GM12891 (cell line): ENCODE data around the gene CASP6.

ENCODE experiments used
- DNase-seq: peaks from one replicate; pipeline ENCODE4 v3.0.0; 2011; ENCODE audit warnings: low spot score; ENCODE audit not compliant: insufficient read length
- FAIRE-seq: peaks from 2 replicates; lab custom pipeline; 2011; peaks lifted over from hg19 to GRCh38; lab: Jason Lieb, UNC
- PAX5 ChIP-seq: IDR thresholded peaks from 2 replicates; pipeline ENCODE4 v1.6.1; 2011; ENCODE audit warnings: low read length, moderate library complexity, mild to moderate bottlenecking; ENCODE audit not compliant: insufficient read depth, severe bottlenecking
- POLR2A ChIP-seq: IDR thresholded peaks from 2 replicates; pipeline ENCODE4 v1.6.1; 2011; ENCODE audit warnings: low read depth, low read length, control low read depth
- POLR2AphosphoS5 ChIP-seq: IDR thresholded peaks from 2 replicates; pipeline ENCODE4 v1.6.1; 2011; ENCODE audit warnings: low read depth, low read length, control low read depth
- POU2F2 ChIP-seq: IDR thresholded peaks from 2 replicates; pipeline ENCODE4 v1.6.1; 2011; ENCODE audit warnings: low read depth, mild to moderate bottlenecking, control low read depth, low read length, moderate library complexity
- SPI1 ChIP-seq: IDR thresholded peaks from 2 replicates; pipeline ENCODE4 v1.6.1; 2011; ENCODE audit warnings: low read depth, low read length, control low read depth
- TAF1 ChIP-seq: IDR thresholded peaks from 2 replicates; pipeline ENCODE4 v1.6.1; 2011; ENCODE audit warnings: low read depth, low read length, control low read depth

Gene CASP6

DNA sequence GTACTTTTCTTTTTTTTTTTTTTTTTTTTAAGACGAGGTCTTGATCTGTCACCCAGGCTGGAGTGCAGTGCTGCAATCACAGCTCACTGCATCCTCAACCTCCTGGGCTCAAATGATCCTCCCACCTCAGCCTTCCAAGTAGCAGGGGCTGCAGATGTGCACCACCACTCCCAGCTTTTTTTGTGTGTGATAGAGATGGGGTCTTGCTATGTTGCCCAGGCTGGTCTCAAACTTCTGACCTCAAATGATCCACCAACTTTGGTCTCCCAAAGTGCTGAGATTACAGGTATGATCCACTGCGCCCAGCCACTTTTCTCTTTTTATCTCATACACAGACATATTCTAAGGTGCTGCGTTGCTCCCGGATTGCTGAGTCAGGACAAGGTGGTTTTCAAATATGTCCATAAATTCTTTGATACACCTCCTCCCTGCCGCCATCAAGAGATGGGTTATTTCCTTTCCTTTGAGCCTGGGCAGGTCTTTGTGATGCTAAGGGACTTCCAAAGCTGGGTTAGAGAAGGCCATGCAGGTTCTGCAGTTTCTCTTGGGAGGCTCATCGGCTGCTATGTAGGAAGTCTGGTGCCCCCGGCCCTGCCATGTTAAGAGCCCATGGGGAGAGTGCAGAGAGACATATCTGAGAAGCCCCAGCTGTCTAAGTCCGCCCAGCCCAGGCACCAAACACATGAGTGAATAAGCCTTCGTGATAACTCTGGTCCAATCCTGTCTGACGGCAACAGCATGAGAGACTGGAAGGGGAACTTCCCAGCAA lies 35.0 kb upstream of the CASP6 start:
- TF ChIP-seq SPI1, result no peak
- TF ChIP-seq POU2F2, result no peak
- no peak for TF ChIP-seq TAF1
- no peak for TF ChIP-seq POLR2A
- TF ChIP-seq PAX5, result no peak
- no peak for TF ChIP-seq POLR2AphosphoS5
- DNase-seq (no peak), FAIRE-seq (no peak)

DNA sequence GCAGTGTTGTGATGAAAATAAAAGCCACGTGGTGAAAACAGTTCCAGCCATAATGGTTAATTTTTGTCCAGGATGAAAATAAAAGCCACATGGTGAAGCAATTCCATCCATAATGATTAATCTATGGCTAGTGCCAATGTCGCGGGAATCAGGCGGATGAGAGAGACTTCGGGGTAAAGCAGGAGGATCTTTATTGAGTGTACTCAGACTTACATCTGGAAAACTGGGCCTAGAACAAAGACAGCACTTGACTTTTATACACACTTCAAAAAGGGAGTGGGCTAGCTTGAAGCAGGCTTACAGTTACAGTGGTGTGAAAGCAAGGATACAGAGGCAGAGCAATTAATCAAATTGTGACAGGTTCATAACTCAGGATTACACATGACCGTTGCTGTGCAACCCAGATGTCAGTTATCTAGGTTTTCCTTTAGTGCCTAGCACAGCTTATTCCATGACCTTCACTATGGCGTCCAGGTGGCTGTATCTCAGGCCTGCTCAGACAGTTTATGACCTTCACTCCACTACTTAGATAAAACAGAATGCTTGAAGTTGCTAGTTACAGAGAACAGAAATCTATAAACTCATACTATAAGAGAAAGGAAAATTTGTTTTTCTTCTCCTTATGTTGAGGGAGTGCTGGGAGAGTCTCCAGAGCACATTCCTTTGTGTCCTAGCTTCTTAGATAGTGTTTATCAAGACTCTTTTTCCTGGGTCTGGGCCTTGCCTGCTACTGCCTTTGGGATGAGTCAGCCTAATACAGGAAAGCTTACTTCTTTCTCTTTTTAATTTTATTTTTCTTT lies 32.5 kb upstream of the CASP6 start:
- no peak for DNase-seq
- no peak for FAIRE-seq
- no peak for TF ChIP-seq SPI1
- no peak for TF ChIP-seq POLR2A
- no peak for TF ChIP-seq PAX5
- no peak for TF ChIP-seq POU2F2
- TF ChIP-seq TAF1, result no peak
- no peak for TF ChIP-seq POLR2AphosphoS5

DNA sequence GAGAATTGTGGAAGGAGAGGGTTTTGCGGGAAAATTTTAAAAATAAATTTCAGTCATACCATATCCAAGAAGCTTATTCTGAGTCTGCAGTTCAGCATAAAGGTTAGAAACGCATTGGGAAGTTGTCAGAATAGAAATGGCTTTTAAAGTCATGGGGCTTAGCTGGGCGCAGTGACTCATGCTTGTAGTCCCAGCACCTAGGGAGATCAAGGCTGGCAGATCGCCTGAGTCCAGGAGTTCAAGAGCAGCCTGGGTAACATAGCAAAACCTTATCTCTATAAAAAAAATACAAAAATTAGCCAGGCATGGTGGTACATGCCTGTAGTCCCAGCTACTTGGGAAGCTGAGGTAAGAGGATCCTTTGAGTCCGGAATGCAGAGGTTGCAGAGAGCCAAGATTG lies 30.5 kb upstream of the CASP6 start:
- DNase-seq (no peak), FAIRE-seq (no peak)
- no peak for TF ChIP-seq PAX5

DNA sequence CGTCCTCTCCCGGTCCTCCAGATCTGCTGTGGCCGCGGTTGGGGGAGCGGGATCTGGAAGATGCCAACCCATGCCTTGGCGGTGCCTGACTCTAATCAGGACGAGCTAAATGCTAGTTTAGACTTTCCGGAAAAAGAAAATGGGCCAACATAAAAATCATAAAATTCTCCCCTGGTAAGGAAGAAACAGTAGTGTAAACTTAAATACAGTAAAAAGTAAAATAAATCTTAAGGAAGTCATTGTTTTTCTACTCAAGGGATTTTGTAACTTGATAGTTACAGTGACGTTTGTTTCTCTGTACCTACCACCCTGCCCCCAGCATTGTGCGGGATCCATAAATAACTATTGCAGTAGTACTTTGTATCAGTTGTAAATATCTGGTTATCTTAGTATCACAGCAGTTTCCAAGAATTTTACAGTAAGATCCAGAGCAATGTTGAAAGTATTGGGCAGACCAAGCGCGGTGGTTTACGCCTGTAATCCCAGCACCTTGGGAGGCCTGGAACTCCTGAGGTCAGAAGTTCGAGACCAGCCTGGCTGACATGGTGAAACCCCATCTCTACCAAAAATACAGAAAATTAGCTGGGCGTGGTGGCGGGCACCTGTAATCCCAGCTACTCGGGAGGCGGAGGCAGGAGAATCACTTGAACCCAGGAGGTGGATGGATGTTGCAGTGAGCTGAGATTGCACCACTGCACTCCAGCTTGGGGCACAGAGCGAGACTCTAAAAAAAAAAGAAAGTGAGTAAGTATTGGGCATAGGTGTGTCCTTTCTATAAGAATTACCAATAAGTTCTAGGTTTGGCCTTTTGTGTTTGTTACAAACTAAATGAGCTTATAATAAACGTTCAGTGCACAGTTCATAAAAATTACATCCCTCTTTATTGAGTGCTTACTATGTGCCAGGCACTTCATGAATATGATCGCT lies 27.6 kb upstream of the CASP6 start:
- TF ChIP-seq TAF1 (no peak), POLR2AphosphoS5 (no peak), PAX5 (no peak)
- FAIRE-seq (no peak), DNase-seq (no peak)

DNA sequence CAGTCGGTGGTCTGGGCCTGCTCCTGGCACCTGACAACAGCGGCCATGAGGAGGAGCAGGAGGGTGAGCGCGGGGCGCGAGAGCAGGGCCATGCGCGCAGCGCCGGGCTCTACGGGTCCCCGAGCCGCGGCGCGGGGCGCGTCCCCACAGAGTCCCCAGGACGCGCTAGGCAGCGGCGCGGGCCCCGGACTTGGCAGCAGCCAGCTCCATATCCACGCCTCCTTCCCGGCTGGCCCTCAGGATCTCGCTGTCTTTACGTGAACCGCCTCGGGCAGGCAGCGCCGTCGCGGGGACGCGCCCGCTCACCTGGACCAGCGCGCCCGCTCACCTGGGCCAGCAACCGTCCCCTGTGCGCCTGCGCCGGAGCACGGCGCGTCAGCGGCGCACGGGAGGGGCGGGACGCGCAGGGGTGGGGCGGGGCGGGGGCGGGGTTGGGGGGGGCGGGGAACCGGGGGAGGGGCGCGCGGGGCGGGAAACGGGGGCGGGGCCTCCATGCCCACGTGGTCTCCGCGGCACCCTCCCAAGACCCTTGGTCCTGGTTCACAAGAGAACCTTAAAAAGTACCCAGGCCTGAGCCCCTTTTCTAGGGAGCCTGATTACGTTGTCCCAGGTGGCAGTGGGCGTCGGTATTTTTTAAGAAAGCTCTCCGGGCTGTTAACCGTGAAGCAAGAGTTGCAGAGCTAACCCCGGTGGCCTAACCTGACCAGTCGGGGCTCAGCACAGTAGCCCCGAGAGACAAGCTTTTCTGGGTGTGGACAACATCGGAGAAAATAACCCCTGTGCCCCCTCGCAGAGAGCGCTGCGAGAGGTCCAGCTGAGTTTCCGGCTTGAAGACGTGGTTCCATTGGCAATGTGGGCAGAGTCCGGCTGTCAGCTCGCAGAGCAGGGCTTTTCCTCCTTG lies 26.7 kb upstream of the CASP6 start, which contains the start of gene PLA2G12A:
TSS of gene PLA2G12A (minus strand) at position 353 of the 901 bp plus-strand sequence. CDS start at position 92, 261 bp downstream.
- FAIRE-seq (peak; percentile 95), DNase-seq (peak; percentile 83)
- TF ChIP-seq TAF1 (0 out of 2 replicates have a peak, but pooled peaks have one; percentile 17), SPI1 (no peak)

DNA sequence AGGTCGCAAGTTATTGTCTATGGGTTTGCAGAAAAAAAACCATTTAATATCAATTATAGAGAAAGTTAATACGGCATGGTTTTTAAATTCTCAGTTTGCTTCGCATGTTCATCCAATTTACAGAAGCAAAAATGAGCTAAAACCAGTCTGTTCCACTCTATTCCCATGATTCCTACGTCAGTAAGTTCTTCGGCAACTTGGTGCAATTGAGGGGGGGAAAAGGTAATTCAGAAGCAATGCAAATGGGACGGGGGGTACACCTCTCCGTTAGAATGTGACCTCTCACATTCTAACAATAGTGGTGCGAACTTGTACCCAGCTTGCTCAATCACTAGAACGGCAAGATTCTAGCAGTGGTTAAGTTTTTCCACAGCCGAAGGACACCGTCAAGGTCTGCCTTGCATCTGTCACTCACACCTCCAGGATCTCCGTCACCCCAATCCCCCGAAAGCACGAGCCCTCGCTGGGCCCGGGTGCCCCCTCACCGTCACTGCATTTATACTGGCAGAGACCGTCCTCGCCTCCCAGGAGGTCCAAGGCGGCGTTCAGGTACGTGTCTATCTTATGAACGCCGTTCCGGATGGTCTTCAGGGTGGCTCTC lies 26.0 kb upstream of the CASP6 start:
- no peak for FAIRE-seq
- DNase-seq, result no peak
- TF ChIP-seq TAF1, result no peak
- no peak for TF ChIP-seq SPI1
- no peak for TF ChIP-seq PAX5
- no peak for TF ChIP-seq POLR2A
- TF ChIP-seq POLR2AphosphoS5, result no peak
- no peak for TF ChIP-seq POU2F2

DNA sequence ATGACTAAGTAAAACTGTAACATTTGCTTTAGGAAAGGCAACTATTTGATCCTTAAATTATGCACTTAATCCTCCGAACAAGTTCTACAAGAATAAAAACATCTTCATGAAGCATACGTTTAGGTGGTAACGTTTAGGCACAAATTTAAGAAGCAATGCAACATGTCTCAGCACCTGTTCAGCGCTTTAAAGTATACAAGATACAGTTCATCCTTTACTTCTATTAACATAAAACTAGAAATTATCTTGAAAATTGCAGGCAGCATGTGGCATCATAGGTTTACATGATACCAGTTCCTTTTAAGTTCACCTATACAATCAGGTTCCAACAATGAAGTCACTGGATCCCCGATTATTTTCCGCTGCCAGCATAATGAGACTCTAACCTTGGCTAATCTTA lies 25.1 kb upstream of the CASP6 start:
- TF ChIP-seq POLR2AphosphoS5, result no peak
- TF ChIP-seq POLR2A, result no peak
- no peak for TF ChIP-seq PAX5
- TF ChIP-seq SPI1, result no peak
- no peak for TF ChIP-seq TAF1
- TF ChIP-seq POU2F2, result no peak
- DNase-seq, result no peak
- FAIRE-seq, result no peak

DNA sequence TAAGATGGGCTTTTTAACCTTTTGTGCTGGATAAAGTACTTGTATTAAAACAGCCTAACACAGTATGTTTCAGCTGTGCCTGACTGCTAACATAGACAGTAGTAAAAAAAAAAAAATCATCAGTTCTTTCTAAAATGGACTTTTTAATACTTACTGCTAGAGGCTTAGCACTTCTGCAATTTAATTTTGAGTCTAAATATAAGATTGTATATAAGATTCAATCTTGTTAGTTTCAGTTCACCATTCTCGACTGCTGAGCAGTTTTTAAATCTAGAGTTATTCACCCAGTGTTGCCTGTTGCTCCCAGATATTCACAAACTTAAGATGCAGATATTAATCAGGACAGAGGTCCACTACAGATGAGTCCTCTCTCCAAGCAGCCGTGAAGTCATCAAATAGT lies 19.9 kb upstream of the CASP6 start:
- FAIRE-seq, result no peak
- TF ChIP-seq SPI1, result peak; percentile 36; the same call in 1 of the 2 replicates
- TF ChIP-seq PAX5, result no peak

DNA sequence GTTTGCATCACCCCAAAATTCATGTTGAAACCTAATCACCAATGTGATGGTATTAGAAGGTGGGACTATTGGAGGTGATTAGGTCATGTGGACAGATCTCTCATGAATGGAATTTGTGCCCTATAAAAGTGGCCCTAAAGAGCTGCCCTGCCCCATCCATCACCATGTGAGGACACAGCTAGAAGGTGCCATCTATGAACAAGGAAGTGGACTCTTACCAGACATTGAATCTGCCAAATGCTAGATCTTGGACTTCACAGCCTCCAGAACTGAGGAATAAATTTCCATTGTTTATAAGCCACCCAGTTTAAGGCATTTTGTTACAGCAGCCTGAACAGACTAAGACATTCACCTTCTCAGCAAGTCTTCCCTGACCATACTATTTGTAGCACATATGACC lies 19.1 kb upstream of the CASP6 start:
- no peak for FAIRE-seq
- no peak for TF ChIP-seq POLR2A
- TF ChIP-seq PAX5, result no peak
- no peak for TF ChIP-seq SPI1
- TF ChIP-seq POLR2AphosphoS5, result no peak
- no peak for TF ChIP-seq POU2F2
- TF ChIP-seq TAF1, result no peak
- DNase-seq, result no peak

More for the DNA sequence above, 19.9 kb upstream of the CASP6 start:
- DNase-seq, result no peak
